Gastrocnemius medialis (tissue), 4 donors: Measurements from ENCODE around the gene ACSS1.

ENCODE experiments used
- POLR2A ChIP-seq, 2 donors: fragments of 450-650 bp; IDR thresholded peaks; one replicate each; pipeline ENCODE4 v1.6.1; 2017; ENCODE audit warnings: antibody characterized with exemption in 2 of 2, mild to moderate bottlenecking in 2 of 2, moderate library complexity in 2 of 2
- TF ChIP-seq, protein P1 (sequence below), 5 experiments: fragments of 450-650 bp in 3 of 5; fragments of 200-600 bp in 2 of 5; sonication (generic) in 2 of 5; IDR thresholded peaks in 4 of 5; conservative IDR thresholded peaks in 1 of 5; 1 replicate in 4 of 5; 2 replicates in 1 of 5; pipeline ENCODE4 v1.5.1; 2016 to 2019; ENCODE audit warnings: antibody characterized with exemption in 5 of 5, mild to moderate bottlenecking in 3 of 5, moderate library complexity in 3 of 5

DNA sequence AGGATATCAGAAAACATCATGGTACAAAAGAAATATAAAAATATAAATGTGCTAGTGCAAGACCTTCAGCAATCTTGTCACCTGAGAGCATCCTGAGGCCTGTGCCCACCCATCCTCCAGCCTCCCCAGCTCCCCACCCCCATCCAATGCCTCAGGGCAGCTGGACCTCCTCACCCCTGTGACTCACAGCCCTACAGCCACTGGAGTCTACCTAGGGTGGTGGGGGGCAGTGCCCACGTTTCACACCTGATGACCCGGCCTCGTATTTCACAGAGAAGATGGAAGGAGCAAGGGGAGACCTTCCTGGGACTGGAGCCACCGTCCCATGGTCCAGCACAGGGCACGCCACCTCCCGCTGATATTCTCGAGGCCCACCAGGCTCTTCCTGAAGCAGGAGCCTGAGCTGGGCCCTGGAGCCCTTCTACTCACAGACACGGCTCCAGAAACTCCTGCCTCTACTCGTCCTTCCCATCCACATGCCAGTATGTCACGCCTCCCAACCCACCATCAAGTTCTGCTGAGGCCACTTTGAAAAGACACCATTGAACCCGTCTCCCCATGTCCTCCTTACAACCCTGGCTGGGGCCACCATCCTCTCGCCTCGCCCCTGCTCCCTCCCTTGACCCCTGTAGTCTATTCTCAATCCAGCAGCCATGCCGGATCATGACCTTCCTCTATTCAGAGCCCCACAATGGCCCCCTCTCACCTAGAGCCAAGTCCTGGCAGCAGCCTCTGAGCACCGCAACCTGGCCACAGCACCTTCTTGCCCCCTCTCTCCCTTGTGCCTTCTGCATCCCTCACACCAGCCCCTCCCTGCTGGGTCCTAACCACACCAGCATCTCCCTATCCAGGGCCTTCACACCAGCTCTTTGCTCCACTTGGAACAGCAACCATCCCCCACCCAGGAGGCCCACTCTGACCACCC lies 78.6 kb downstream of the ACSS1 start:
- TF ChIP-seq, protein P1, sequence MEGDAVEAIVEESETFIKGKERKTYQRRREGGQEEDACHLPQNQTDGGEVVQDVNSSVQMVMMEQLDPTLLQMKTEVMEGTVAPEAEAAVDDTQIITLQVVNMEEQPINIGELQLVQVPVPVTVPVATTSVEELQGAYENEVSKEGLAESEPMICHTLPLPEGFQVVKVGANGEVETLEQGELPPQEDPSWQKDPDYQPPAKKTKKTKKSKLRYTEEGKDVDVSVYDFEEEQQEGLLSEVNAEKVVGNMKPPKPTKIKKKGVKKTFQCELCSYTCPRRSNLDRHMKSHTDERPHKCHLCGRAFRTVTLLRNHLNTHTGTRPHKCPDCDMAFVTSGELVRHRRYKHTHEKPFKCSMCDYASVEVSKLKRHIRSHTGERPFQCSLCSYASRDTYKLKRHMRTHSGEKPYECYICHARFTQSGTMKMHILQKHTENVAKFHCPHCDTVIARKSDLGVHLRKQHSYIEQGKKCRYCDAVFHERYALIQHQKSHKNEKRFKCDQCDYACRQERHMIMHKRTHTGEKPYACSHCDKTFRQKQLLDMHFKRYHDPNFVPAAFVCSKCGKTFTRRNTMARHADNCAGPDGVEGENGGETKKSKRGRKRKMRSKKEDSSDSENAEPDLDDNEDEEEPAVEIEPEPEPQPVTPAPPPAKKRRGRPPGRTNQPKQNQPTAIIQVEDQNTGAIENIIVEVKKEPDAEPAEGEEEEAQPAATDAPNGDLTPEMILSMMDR (IDR thresholded peaks at IDR 0.05 in 4 of 5, conservative IDR thresholded peaks at IDR 0.05 in 1 of 5) = no peak
- TF ChIP-seq POLR2A (IDR thresholded peaks at IDR 0.05) = no peak
